Measurements from ENCODE around the gene KHK.

KHK gene

GRCh38 chr2:27128668-27129571 lies 42.3 kb downstream of the KHK start:
- DNase-seq (ENCODE audit: low spot score), result no peak

DNA sequence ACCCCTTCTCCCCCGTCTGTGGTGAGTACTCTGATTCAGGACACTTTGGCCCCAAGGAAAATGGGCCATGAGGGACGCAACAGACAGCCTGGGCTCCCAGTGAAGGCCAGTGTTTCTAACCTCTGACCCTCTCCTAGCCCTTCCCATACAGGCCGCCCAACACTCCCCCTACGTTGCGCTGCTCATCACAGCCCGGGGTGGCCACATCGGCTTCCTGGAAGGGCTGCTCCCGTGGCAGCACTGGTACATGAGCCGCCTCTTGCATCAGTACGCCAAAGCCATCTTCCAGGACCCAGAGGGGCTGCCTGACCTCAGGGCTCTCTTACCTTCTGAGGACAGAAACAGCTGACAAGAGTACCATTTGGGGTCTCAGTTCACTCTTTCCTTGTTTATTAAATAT lies 43.8 kb downstream of the KHK start:
- no peak for DNase-seq (ENCODE audit: low spot score)

- DNase-seq (ENCODE audit: low spot score), result no peak
Measured at GRCh38 chr2:27131429-27131828, 44.9 kb downstream of the KHK start.

DNA sequence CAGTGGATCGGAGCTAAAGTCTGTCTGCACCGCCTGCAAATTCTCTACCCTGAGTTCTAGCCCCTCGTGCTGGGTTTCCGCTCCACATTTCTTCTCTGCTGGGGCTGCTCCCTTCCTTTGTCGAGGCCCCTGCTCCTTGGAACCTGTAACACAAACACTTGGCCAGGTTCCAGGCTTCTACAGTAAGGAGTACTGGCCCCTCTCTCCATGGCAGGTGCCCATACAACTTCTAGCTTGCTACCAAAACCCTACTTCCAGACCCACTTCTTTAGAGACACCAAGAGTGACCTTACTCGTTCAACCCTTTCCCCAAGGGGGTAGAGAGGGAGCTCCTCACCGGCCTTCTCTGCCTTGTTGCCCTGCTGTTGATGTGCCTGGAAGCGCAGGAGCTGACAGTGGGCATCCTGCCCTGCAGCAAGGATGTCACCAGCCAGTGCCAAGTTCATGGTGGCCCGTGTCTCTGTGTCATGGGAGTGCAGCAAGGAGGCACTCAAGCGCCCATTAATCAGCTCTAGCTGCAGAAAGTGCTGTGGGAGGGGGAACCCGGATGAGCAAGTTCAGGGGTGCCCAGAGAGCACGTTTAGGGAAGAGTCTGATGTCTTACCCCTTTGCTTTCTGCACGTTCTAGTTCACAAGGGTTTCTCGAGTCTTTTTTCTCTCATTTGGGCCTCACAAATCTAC lies 46.8 kb downstream of the KHK start:
- no peak for DNase-seq (ENCODE audit: low spot score)

GRCh38 chr2:27133905-27134780 lies 47.6 kb downstream of the KHK start, which contains the start of gene PREB:
PREB (minus strand) TSS chr2:27134636; CDS start chr2:27134421, 215 bp downstream.
- DNase-seq (ENCODE audit: low spot score), result peak; percentile 100

DNA sequence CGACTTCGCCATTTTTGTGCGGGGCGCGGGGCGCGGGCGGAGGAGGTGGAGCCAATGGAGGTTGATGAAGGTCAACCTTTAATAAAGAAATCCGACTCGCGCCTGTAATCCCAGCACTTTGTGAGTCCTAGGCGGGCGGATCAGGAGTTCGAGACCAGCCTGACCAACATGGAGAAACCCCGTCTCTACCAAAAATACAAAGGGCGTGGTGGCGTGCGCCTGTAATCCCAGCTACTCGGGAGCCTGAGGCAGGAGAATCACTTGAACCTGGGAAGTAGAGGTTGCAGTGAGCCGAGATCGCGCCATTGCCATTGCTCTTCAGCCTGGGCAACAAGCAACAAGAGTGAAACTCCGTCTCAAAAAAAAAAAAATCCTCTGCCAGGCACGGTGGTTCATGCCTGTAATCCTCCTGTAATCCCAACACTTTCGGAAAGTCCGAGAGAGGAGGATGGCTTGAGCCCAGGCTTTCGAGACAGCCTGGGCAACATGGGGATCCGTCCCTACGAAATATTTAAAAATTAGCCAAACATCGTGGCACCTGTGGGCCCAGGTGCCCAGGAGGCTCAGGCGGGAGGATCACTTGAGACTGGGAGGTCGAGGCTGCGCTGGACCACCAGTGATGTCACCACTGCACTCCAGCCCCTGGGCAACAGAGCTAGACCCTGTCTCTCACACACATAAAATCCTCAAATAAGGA lies 48.4 kb downstream of the KHK start:
- no peak for DNase-seq (ENCODE audit: low spot score)

- DNase-seq (ENCODE audit: low spot score), result no peak
Measured at GRCh38 chr2:27135478-27135955, 48.9 kb downstream of the KHK start.

GRCh38 chr2:27136751-27137150 lies 50.2 kb downstream of the KHK start:
- DNase-seq (ENCODE audit: low spot score), result no peak

- DNase-seq (ENCODE audit: low spot score), result no peak
Measured at GRCh38 chr2:27137322-27137935, 50.9 kb downstream of the KHK start.

DNA sequence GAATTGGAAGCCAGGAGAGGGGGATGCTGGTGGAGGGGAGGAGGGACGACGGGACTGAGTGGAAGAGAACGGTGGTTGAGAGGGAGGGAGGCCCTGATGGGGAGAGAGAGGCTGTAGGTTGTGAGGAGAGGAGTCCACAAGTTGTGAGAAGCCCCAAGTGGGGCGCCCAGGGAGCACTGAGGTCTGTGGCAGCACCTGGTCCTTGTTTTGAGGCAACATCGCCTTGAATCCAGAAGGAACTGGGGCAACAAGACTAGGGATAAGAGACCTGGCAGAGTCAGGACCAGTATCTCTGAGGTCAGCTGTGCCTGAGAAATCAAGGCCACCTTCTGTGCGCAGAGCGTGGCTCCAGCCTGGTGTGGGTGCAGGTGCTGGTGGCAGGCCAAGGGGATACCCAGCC lies 51.5 kb downstream of the KHK start:
- no peak for DNase-seq (ENCODE audit: low spot score)

DNA sequence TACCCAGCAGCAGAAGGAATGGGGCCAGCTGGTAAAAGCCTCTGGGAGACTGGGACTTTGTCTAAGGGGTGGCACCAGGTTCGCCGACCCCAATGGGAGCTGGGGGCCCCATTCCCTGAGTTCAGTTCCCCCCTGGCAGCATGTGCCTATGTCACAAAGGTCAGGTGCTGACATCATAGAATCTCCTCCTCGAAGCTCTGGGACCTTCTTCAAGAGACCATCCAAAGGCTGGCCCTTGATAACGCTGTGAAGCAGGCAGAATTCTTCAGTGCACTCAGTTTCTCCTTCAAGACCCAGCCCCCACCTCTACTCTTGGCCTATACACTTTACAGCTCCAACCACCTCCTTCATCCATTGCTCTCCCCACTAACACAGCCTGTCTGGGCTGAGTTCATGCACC lies 52.7 kb downstream of the KHK start, which contains the start of gene PRR30:
TSS of gene PRR30 (minus strand) at position 101 of the 400 bp plus-strand sequence. CDS start 1,081 bp downstream, outside the sequence.
- no peak for DNase-seq (ENCODE audit: low spot score)

DNA sequence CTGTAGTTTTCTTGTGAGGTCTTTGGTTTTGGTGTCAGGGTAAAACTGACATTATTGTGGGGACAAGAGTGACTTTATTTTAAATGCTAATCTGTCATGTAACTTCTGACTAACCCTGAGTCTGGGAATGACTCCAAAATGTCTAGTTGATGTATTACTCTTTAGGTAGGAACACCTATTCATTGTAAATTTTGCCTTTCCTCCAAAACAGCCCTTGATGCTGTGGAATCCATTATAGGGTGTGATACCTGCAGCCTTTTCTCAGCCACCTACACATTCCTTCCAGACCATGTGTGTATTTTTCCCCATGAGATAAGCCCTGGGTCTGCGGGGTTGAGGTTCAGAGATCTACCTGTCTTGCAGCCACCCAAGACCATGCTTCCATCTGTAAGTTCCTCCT lies 56.7 kb downstream of the KHK start:
- no peak for DNase-seq (ENCODE audit: low spot score)

DNA sequence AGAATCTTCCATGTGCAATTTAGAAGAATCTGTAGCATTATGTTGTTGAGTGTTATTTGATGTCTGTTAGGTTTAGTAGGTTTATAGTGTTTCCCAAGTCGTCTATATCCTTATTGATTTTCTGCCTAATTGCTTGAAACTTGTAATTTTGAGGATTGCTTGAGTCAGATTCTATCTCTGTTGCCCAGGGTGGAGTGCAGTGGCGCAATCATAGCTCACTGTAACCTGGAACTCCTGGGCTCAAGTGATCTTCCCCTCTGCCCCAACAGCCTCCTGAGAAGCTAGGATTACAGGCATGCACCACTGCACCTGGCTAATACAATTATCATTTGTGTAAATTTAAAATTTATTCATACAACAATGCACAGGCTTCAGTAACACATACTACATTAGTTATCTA lies 59.1 kb downstream of the KHK start:
- no peak for DNase-seq (ENCODE audit: low spot score)

GRCh38 chr2:27147935-27148334 lies 61.4 kb downstream of the KHK start:
- no peak for DNase-seq (ENCODE audit: low spot score)

- no peak for DNase-seq (ENCODE audit: low spot score)
Measured at GRCh38 chr2:27148801-27149439, 62.3 kb downstream of the KHK start, which contains the start of gene TCF23. TCF23 (plus strand) TSS chr2:27149004; CDS start chr2:27149134, 130 bp downstream.

DNA sequence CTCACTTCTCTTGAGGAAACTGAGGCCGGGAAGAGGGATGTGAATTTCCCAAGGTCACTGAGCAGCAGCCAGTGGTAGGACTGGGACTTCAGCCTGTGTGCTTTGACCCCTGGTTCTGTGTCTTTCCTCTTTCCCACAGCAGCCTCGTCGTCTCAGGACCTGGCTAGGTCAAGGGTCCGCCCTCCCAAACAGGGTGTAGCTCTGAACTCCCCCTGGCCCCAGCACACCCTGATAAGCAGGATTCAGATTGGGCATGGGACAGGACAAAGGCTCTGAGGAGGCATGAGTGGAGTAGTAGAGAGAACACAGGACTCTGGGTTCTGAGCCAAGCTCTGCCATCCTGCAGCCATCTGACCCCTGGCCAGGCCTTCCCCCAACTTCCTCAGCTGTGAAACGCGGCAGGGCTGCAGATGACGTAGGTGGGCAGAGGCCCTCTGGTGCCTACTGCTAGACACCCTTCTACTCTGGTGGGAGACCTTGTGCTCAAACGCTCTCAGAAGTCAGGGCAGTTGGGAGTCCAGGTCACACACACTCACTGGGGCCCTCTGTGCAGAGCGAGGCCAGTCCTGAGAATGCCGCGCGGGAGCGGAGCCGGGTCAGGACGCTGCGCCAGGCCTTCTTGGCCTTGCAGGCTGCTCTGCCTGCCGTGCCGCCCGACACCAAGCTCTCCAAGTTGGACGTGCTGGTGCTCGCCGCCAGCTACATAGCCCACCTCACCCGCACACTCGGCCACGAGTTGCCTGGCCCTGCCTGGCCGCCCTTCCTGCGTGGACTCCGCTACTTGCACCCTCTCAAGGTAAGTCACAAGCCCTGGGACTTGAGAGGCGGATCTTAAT lies 63.2 kb downstream of the KHK start:
- no peak for DNase-seq (ENCODE audit: low spot score)

Data from GM03348 (cell line).